Stimulated activated CD8-positive, alpha-beta memory T cell treated with anti-CD3 and anti-CD28 coated beads, Interleukin-12 subunit alpha, Interleukin-12 subunit beta, amount 100 ng/mL, for 24 hours (primary cell): ENCODE measurements around the gene ADAM33.

Experiments
- DNase-seq: peaks from one replicate; pipeline ENCODE4 v3.0.0-alpha.2; 2020; ENCODE audit errors: extremely low read depth

Gene ADAM33, protein sequence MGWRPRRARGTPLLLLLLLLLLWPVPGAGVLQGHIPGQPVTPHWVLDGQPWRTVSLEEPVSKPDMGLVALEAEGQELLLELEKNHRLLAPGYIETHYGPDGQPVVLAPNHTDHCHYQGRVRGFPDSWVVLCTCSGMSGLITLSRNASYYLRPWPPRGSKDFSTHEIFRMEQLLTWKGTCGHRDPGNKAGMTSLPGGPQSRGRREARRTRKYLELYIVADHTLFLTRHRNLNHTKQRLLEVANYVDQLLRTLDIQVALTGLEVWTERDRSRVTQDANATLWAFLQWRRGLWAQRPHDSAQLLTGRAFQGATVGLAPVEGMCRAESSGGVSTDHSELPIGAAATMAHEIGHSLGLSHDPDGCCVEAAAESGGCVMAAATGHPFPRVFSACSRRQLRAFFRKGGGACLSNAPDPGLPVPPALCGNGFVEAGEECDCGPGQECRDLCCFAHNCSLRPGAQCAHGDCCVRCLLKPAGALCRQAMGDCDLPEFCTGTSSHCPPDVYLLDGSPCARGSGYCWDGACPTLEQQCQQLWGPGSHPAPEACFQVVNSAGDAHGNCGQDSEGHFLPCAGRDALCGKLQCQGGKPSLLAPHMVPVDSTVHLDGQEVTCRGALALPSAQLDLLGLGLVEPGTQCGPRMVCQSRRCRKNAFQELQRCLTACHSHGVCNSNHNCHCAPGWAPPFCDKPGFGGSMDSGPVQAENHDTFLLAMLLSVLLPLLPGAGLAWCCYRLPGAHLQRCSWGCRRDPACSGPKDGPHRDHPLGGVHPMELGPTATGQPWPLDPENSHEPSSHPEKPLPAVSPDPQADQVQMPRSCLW

GRCh38 chr20:3681931-3682781 lies at the start of gene ADAM33:
ADAM33 (minus strand) TSS chr20:3682010; CDS start chr20:3682004, 6 bp downstream.
- DNase-seq = no peak

DNA sequence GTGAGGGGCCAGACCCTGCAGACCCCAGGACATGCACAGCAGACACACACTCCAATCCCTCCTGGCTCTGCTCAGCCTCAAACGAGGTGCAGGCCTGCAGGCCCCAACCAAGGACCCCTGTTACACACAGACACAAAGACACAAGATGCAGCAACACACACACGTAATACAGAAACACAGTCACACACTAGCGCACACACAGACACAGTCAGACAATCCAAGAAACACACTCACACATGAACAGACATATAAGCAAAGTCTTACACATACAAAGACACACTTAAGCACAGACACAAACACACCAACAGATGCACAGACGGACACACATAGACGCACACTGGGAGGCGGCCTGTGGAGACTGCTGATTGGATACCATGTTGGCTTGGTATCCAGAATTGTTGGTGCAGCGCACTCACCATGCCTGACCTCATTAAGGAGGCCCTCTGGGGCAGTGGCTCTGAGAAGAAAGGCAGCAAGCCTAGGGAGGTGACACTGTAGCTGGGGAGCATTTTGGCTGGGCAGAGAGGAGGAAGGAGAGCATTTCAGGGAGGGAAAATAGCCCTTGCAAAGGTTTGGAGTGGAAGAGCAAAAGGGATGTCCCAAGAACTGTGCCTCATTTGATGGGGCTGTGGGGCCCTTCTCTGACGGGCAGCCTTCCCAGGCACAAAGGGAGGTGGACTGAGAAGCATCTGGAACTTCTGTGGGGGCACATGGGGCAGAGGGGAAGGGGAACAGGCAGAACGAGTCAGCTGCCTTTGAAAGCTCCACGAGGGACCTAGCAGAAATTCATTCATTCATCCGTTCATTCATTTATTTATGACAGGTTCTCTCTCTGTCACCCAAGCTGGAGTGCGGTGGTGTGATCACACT lies 49.2 kb upstream of the ADAM33 start:
- DNase-seq = no peak

GRCh38 chr20:3729811-3730540 lies 48.2 kb upstream of the ADAM33 start:
- no peak for DNase-seq

DNA sequence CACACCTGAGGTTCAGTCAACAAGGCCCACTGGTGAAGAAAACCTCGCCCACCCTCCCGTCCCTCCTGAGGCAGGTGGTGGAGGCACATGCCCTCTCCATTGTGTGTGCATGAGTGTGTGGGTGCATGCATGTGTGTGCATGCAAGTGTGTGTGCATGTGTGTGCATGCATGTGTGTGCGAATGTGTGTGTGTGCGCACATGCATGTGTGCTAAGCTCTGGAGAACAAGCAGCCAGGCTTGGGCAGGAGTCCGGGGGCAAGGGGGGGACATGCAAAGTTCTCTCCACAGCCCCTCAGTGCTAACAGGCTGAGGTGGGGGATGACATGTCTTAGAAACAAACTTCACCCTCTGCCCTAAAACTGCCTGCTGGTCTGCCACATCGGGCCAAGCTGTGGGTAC lies 47.6 kb upstream of the ADAM33 start:
- no peak for DNase-seq

DNA sequence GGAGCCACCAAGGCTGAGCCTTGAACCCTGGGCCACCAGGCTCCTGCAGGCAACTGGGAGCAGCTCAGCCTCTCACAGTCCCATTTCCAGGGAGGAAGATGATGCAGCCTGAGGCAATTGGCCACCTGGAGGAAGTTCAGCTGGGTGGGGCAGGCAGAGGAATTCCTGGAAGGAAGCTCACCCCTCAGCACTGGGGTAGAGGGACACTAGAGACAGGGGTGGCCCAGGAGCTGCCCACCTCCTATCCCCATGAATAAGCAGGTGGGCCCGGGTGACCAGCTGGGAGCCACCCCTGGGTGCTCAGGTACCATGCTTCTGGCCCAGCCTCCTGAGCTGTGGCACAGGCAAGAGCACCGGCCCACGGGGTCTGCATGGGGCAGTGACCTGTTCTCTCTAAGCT lies 47.1 kb upstream of the ADAM33 start:
- DNase-seq = no peak

DNA sequence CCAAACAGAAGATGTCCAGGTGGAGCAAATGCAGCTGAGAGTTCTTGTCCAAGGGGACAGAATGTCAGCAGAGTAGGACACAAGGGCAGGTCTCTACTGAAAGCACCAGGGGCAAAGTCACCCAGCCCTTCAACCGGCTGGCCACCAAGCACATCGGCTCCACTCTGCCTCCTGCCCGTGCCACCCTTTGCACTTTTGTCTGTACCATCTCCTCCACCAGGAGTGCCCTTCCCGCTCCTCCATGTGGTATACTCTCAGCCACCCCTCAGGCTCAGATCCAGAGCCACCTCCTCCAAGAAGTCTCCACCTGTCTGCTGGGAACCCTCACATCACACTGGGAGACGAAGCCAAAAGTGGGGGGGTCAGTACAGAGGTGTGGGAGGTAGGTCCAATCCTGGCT lies 46.5 kb upstream of the ADAM33 start:
- DNase-seq = no peak

GRCh38 chr20:3727401-3728021 lies 45.7 kb upstream of the ADAM33 start:
- no peak for DNase-seq

- DNase-seq = no peak
Observed at GRCh38 chr20:3724356-3724755, 42.5 kb upstream of the ADAM33 start.

DNA sequence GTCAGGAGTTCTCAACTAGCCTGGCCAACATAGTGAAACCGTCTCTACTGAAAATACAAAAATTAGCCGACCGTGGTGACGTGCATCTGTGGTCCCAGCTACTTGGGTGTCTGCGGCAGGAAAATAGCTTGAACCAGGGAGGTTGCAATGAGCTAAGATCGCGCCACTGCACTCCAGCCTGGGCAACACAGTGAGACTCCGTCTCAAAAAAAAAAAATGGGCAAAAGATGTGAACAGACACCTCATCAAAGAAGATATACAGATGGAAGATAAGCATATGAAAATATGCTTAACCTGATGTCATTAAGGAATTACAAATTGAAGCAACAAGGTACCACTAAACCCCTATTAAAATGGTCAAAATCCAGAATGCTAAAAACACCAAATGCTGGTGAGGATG lies 41.5 kb upstream of the ADAM33 start:
- DNase-seq = no peak

- DNase-seq = no peak
Observed at GRCh38 chr20:3721912-3722311, 40.1 kb upstream of the ADAM33 start.

- no peak for DNase-seq
Observed at GRCh38 chr20:3720626-3721025, 38.8 kb upstream of the ADAM33 start.

- no peak for DNase-seq
Observed at GRCh38 chr20:3720068-3720467, 38.3 kb upstream of the ADAM33 start.

DNA sequence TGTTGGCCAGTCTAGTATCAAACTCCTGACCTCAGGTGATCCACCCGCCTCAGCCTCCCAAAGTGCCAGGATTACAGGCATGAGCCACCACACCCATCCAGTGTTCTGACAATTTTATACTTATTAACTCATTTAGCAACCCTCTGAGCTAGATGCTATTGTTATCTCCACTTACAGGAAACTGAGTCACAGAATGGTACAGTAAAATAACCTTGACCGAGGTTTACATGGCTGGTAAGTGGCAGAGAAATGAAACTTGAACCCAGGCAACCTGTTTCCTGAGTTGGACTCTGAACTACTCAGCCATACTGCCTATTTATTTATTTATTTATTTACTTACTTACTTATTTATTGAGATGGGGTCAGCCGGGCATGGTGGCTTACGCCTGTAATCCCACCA lies 37.2 kb upstream of the ADAM33 start:
- no peak for DNase-seq

GRCh38 chr20:3716195-3716834 lies 34.5 kb upstream of the ADAM33 start:
- no peak for DNase-seq

- DNase-seq = no peak
Observed at GRCh38 chr20:3714092-3714491, 32.3 kb upstream of the ADAM33 start.

DNA sequence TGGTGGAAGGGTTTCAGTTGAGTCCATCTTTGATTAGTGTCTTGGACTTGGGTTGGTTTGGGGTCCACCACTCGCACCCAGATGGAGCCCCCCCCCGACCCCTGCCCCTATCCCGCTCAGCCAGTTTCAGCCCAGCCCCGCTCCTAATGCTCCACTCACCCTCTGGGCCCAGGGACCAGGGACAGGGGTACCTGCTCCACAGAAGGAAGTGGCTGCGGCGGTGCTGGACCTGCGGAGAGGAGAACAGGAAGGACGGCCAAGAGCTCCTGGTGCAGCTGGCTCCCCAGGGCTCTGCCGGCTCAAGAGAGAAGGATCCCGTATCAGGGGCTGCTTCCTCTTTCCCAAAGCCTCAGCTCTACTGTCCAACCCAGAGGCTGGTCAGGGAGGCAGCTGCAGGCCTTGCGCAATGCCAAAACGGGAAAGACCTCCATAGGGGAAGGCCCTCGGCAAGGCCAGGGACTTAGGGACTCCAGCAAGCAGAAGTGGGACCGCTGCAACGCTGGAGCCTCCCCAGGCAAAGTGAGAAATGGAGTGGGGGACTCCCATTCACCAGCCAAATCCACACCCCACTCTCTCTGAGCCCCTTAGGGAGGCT lies 30.6 kb upstream of the ADAM33 start, which contains the start of gene SIGLEC1:
TSS of gene SIGLEC1 (minus strand) at position 322 of the 595 bp plus-strand sequence. CDS start 5,472 bp downstream, outside the sequence.
- DNase-seq = no peak

DNA sequence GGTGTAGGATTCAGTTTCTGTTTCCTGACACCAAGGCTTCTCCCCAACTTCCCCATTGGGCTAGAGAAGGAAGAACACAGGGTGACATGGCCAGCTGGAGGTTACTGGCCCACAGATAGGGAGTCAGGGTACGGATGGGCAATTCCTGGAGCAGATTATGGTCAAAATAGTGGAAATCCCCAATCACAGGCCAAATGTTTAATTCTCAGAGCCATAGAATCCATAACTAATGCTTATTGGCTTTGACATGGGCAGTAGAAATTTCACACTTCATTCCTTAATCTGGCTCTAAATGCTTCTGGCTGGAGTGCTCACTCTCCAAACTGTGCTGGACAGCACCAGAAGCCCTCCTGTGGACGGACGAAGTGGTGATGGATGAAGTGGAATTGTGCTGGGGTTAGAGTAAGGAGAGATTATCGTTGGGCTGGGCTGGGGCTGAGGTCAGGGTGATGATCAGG lies 29.7 kb upstream of the ADAM33 start:
- no peak for DNase-seq

DNA sequence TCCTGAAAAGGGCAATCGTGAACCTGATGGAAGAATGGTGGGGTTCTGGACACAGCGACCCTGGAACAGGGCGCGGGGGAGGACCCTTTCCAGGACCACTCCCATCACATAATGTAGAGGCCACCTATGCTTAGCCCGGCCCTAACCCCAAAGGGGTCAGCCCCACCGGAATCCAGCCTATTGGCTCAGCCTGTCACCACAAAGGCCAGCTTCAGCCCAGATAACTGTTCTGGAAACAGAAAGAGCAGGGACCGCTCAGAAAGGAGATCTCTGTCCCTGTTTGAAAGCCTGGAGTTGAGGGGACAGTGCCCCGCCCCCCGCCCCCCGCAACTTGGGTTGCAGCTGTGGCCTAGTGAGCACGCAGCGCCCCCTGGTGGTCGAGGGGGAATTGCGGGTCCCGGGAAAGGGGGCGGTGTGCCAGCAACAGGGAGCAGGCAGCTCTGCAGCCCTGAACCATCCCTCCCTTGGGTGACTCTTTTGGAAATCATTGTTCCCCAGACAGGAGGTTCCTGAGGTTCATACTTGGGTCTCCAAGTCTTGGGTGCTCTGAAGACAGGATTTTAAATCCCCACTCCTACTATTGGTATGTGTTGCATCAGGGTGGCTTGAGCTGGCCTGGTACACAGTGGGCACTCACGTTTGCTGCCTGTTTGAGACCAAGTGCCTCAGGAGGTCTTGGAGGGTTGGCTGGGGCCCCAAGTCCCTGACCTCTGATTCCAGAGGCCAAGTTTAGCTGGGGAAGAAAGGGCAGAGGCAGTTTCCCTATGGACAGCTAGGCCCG lies 29.1 kb upstream of the ADAM33 start:
- DNase-seq = peak; percentile 52
